GM12878 (cell line): ENCODE results near the gene KRT79.

Source experiments
- EZH2 ChIP-seq: IDR thresholded peaks from 2 replicates; pipeline ENCODE4 v1.6.1; 2012; ENCODE audit warnings: low read depth, mild to moderate bottlenecking, control low read depth, inconsistent platforms, low read length, borderline replicate concordance; ENCODE audit not compliant: control insufficient read depth
- POLR2A ChIP-seq: IDR thresholded peaks from 2 replicates; pipeline ENCODE4 v1.6.1; 2011; ENCODE audit warnings: low read depth, mild to moderate bottlenecking, low read length
- RFX5 ChIP-seq: IDR thresholded peaks from 2 replicates; pipeline ENCODE4 v1.6.1; 2011; ENCODE audit warnings: low read depth, low read length, improper control_type of control experiment
- SIN3A ChIP-seq: IDR thresholded peaks from 2 replicates; pipeline ENCODE4 v1.6.1; 2012; ENCODE audit warnings: low read depth, low read length, improper control_type of control experiment
- SPI1 ChIP-seq: IDR thresholded peaks from 2 replicates; pipeline ENCODE4 v1.6.1; 2011; ENCODE audit warnings: low read depth, mild to moderate bottlenecking, low read length, moderate library complexity, borderline replicate concordance; ENCODE audit not compliant: insufficient read depth
- TCF7 ChIP-seq: IDR thresholded peaks from 2 replicates; pipeline ENCODE4 v1.6.1; 2014; ENCODE audit warnings: antibody characterized with exemption, borderline replicate concordance
- YY1 ChIP-seq: IDR thresholded peaks from 2 replicates; pipeline ENCODE4 v1.6.1; 2011; ENCODE audit warnings: low read depth, mild to moderate bottlenecking, low read length
- ZBTB40 ChIP-seq: fragments of 450-650 bp; IDR thresholded peaks from 2 replicates; pipeline ENCODE4 v1.6.1; 2016; ENCODE audit warnings: mild to moderate bottlenecking, moderate library complexity, borderline replicate concordance
- ZNF24 ChIP-seq: fragments of 450-650 bp; IDR thresholded peaks from 2 replicates; pipeline ENCODE4 v1.6.1; 2017; ENCODE audit warnings: antibody characterized with exemption, mild to moderate bottlenecking

GRCh38 chr12:52810554-52810953 lies 23.6 kb downstream of the KRT79 start:
- TF ChIP-seq ZBTB40, result no peak
- TF ChIP-seq ZNF24, result no peak
- TF ChIP-seq EZH2, result no peak
- TF ChIP-seq SPI1, result no peak
- TF ChIP-seq POLR2A, result no peak
- TF ChIP-seq RFX5, result no peak
- TF ChIP-seq SIN3A, result no peak
- no peak for TF ChIP-seq YY1
- no peak for TF ChIP-seq TCF7
